Measurements from ENCODE around the gene RIOK3.

Gene RIOK3

GRCh38 chr18:23438608-23439366, 14.3 kb upstream of the RIOK3 start:
- Mint-ChIP-seq H3K4me1 (peaks cover 25% of the 10 kb centered on the region), H3K27me3 (no peaks in the 10 kb centered on the region), H3K27ac (no peak overlapping the region), H3K36me3 (no peaks in the 10 kb centered on the region), H3K9me3 (no peaks in the 10 kb centered on the region), H3K4me3 (peak overlapping the region; percentile 47)
- ATAC-seq, result no peak

- Mint-ChIP-seq H3K9me3 (no peaks in the 10 kb centered on the region), H3K4me1 (peaks cover 25% of the 10 kb centered on the region), H3K27me3 (no peaks in the 10 kb centered on the region), H3K27ac (no peak overlapping the region), H3K4me3 (no peak overlapping the region), H3K36me3 (no peaks in the 10 kb centered on the region)
- ATAC-seq, result no peak
Observed at GRCh38 chr18:23440131-23440530, 13.0 kb upstream of the RIOK3 start.

- Mint-ChIP-seq H3K4me3 (no peak overlapping the region), H3K4me1 (peaks cover 9% of the 10 kb centered on the region), H3K27ac (no peak overlapping the region), H3K9me3 (no peaks in the 10 kb centered on the region), H3K36me3 (no peaks in the 10 kb centered on the region), H3K27me3 (no peaks in the 10 kb centered on the region)
- ATAC-seq, result no peak
Observed at GRCh38 chr18:23442958-23443357, 10.1 kb upstream of the RIOK3 start.

DNA sequence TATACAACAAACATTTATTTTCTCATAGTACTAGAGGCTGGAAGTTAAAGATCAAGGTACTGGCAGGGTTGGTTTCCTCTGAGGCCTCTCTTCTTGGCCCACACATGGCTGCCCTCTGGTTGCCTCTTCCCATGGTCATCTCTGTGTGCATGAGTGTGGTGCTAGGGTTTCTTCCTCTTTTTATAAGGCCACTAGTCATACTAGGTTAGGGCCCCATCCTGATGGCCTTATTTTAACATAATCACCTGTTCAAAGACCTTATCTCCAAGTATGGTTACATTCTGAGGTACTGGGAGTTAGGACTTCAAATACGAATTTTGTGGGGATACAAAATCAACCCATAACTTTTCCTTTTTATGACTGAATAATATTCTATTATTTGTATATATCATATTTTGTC, 4.8 kb upstream of the RIOK3 start:
- Mint-ChIP-seq H3K9me3 (peaks cover 2% of the 10 kb centered on the region), H3K27me3 (no peaks in the 10 kb centered on the region), H3K27ac (no peak overlapping the region), H3K4me1 (peaks cover 24% of the 10 kb centered on the region), H3K4me3 (no peak overlapping the region), H3K36me3 (no peaks in the 10 kb centered on the region)
- ATAC-seq, result no peak

DNA sequence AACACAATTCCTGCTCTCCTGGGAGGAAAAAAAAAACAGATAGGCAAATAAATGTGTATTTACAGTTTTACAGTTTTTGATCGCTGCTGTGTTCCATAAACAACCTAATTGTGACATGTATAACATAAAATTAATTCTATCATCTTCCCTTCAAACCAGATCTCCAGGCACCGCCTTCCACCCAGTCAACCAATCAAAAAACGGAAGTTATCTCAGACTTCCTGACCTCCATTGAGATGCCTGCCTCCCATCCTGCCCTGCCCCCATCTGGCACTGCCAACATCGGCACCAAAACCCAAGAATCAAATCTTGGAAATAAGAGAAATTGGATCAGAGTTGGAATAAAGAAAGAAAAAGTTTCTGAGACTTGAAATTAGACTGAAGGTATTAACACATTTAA, 3.1 kb upstream of the RIOK3 start:
- H3K4me1 Mint-ChIP-seq, result peaks cover 36% of the 10 kb centered on the region
- peaks cover 2% of the 10 kb centered on the region for H3K9me3 Mint-ChIP-seq
- no peaks in the 10 kb centered on the region for H3K27me3 Mint-ChIP-seq
- H3K4me3 Mint-ChIP-seq, result no peak overlapping the region
- no peak for ATAC-seq
- H3K27ac Mint-ChIP-seq, result no peak overlapping the region
- no peaks in the 10 kb centered on the region for H3K36me3 Mint-ChIP-seq

DNA sequence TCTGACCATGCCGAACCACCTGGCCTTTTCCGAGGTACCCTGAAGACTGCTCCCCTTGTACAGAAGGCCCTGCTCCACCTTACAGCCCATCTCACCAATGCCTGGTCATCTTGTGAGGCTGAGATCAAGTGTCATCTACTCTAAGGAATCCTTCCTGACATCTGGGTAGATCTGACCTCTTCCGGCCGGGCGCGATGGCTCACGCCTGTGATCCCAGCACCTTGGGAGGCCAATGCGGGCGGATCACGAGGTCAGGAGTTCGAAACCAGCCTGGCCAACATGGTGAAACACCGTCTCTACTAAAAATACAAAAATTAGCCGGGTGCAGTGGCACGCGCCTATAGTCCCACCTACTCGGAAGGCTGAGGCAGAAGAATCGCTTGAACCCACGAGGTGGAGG, 2.1 kb upstream of the RIOK3 start:
- Mint-ChIP-seq H3K9me3 (peaks cover 2% of the 10 kb centered on the region), H3K4me3 (peak overlapping the region; percentile 66), H3K36me3 (no peaks in the 10 kb centered on the region), H3K27me3 (no peaks in the 10 kb centered on the region), H3K27ac (peak overlapping the region; percentile 88), H3K4me1 (peaks cover 45% of the 10 kb centered on the region)
- no peak for ATAC-seq

GRCh38 chr18:23451491-23451890, 1.6 kb upstream of the RIOK3 start:
- Mint-ChIP-seq H3K36me3 (no peaks in the 10 kb centered on the region), H3K4me1 (peaks cover 45% of the 10 kb centered on the region), H3K9me3 (peaks cover 2% of the 10 kb centered on the region), H3K27me3 (no peaks in the 10 kb centered on the region), H3K4me3 (peak overlapping the region; percentile 66), H3K27ac (peak overlapping the region; percentile 88)
- ATAC-seq, result no peak

DNA sequence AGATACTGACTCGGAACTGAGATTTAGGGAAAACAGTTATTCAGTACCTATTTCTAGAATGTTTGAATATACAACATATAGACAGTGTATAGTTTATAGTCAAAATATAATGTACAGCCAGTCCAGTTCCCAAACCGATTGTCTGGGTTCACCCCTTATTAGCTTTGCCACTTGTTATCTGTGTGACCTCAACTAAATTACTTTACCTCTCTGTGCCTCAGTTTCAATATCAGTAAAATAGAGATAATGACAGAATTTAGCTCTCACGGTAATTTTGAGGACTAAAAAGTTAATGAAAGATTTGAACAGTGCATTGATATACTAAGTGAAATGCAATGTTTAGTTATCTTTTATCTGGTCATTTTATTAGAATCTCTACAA, 750 bp upstream of the RIOK3 start:
- Mint-ChIP-seq H3K27ac (peak overlapping the region; percentile 88), H3K36me3 (peaks cover 7% of the 10 kb centered on the region), H3K9me3 (peaks cover 2% of the 10 kb centered on the region), H3K4me1 (peaks cover 52% of the 10 kb centered on the region), H3K27me3 (no peaks in the 10 kb centered on the region), H3K4me3 (peak overlapping the region; percentile 95)
- no peak for ATAC-seq

DNA sequence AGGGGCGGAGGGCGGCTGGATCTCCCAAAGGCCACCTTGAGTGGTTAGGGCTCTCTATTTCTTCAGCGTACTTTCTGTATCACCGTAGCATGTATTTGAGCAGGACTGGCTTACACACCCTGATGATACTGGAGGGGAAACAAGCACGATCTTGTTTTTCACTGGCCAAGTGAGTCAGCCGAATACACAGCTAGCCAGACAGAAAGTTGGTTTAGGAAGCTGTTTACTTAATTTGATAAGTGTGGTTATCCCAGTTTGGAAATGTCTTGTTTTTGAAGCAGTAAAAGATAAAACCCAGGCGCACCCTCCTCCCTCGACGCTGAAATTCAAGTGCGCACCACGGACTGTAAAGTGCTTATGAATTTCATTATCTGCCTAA, 582 bp downstream of the RIOK3 start:
- Mint-ChIP-seq H3K4me3 (peak overlapping the region; percentile 95), H3K4me1 (peaks cover 65% of the 10 kb centered on the region), H3K27ac (peak overlapping the region; percentile 88), H3K27me3 (no peaks in the 10 kb centered on the region), H3K36me3 (peaks cover 15% of the 10 kb centered on the region), H3K9me3 (peaks cover 2% of the 10 kb centered on the region)
- peak; percentile 10 for ATAC-seq

DNA sequence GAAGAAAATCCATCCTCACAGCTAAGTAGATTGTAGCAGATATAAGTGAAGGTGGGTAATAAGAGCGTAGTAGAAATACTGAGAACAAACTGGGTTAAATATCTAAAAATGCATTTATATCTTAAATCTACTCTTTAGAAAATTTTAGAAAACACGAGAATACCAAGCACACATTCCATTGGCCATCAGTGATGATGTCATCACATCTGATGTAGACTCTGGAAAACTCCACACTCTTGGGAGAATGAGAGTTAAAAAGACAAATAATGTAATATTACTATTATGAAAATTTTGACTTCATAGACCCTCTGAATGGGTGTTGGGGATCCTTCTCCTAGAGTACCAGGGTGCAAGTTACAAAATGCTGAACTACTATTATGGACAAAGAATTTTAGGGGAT, 3.7 kb downstream of the RIOK3 start:
- Mint-ChIP-seq H3K4me1 (peaks cover 82% of the 10 kb centered on the region), H3K4me3 (no peak overlapping the region), H3K9me3 (no peaks in the 10 kb centered on the region), H3K27ac (no peak overlapping the region), H3K27me3 (no peaks in the 10 kb centered on the region), H3K36me3 (peaks cover 25% of the 10 kb centered on the region)
- ATAC-seq, result no peak

- Mint-ChIP-seq H3K27me3 (no peaks in the 10 kb centered on the region), H3K36me3 (peaks cover 44% of the 10 kb centered on the region), H3K27ac (peak overlapping the region; percentile 42), H3K4me3 (no peak overlapping the region), H3K9me3 (no peaks in the 10 kb centered on the region), H3K4me1 (peaks cover 74% of the 10 kb centered on the region)
- ATAC-seq, result no peak
Observed at GRCh38 chr18:23458830-23459529, 5.9 kb downstream of the RIOK3 start.

DNA sequence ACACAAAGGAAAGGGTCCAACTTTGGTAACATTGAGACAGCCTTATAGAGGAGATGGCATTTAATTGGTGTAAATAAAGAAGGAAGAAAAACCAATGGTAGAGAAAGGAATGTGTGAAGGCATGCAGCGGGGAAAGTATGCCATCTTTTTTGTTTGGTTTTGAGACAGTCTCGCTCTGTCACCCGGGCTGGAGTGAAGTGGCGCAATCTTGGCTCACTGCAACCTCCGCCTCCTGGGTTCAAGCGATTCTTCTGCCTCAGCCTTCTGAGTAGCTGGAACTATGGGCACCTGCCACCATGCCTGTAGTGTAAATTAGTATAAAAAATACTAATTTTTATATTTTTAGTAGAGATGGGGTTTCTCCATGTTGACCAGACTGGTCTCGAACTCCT, 6.4 kb downstream of the RIOK3 start:
- Mint-ChIP-seq H3K36me3 (peaks cover 46% of the 10 kb centered on the region), H3K4me1 (peaks cover 69% of the 10 kb centered on the region), H3K4me3 (no peak overlapping the region), H3K9me3 (no peaks in the 10 kb centered on the region), H3K27ac (no peak overlapping the region), H3K27me3 (no peaks in the 10 kb centered on the region)
- ATAC-seq, result no peak

- Mint-ChIP-seq H3K4me3 (no peak overlapping the region), H3K27ac (peak overlapping the region; percentile 33), H3K27me3 (no peaks in the 10 kb centered on the region), H3K36me3 (peaks cover 52% of the 10 kb centered on the region), H3K9me3 (no peaks in the 10 kb centered on the region), H3K4me1 (peaks cover 58% of the 10 kb centered on the region)
- ATAC-seq, result no peak
Observed at GRCh38 chr18:23460285-23461273, 7.5 kb downstream of the RIOK3 start.

GRCh38 chr18:23462876-23463275, 9.8 kb downstream of the RIOK3 start:
- Mint-ChIP-seq H3K27me3 (no peaks in the 10 kb centered on the region), H3K4me3 (no peak overlapping the region), H3K36me3 (peaks cover 59% of the 10 kb centered on the region), H3K9me3 (no peaks in the 10 kb centered on the region), H3K4me1 (peaks cover 42% of the 10 kb centered on the region), H3K27ac (no peak overlapping the region)
- ATAC-seq, result no peak

DNA sequence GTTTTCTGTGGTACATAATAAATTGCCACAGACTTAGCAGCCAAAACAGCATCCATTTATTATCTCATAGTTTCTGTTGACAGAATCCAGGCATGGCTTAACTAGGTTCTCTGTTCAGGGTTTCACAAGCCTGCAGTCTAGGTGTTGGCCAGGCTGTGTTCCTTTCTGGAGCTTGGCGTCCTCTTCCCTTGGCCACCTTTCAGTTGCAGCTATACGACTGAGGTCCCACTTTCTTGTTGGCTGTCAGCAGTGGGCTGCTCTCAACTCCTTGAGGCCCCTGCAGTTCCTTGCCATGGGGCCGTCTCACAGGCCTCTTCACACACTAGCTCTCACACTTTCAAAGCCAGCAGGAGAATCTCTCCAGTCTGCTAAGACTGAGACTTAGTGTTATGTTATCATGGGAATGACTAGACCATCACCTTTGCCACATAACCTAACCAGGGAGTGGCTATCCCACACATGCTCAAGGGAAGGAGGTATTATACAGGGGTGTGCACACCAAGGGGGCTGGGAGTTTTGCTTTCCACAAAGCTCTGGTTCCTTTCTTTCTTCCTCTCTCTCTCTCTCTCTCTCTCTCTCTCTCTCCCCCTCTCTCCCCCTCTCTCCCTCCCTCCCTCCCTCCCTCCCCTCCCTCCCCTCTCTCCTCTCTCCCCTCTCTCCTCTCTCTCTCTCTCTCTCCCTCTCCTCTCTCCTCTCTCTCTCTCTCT, 15.8 kb downstream of the RIOK3 start:
- Mint-ChIP-seq H3K4me1 (peaks cover 6% of the 10 kb centered on the region), H3K27me3 (no peaks in the 10 kb centered on the region), H3K9me3 (no peaks in the 10 kb centered on the region), H3K36me3 (peaks cover 49% of the 10 kb centered on the region), H3K4me3 (no peak overlapping the region), H3K27ac (peak overlapping the region; percentile 17)
- no peak for ATAC-seq
